HG02678 (cell line): ENCODE results near the gene TSPAN3.

Experiments used
- ATAC-seq: cut with Tn5 transposase; IDR thresholded peaks from one replicate; pipeline ENCODE4 v1.9.1; 2021; ENCODE audit warnings: mild to moderate bottlenecking, moderate library complexity; ENCODE audit not compliant: unreplicated experiment

TSPAN3 gene

DNA sequence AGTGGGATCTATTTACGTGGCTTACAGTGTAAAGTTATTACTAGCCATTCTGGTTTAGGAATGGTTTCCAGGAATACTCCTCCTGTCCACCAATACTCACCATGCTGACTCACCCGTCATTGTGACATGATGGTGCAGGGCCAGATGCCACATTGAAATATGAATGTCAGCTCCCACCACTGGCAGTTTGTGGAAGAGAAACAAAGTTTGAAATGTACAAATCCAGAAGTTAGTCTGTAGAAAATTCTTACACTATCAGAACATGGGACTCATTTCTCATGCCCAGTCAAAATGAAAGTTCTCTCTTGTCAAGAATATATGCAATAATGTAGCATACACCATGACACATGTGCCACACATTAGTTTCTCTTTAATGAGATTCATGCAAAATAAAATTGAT, 14.4 kb upstream of the TSPAN3 start:
- ATAC-seq: no peak

- no peak for ATAC-seq
Observed at GRCh38 chr15:77084436-77084835, 13.5 kb upstream of the TSPAN3 start.

- ATAC-seq: peak; percentile 88
Observed at GRCh38 chr15:77083381-77084160, 12.7 kb upstream of the TSPAN3 start.

GRCh38 chr15:77081971-77082370, 11.1 kb upstream of the TSPAN3 start:
- no peak for ATAC-seq

- no peak for ATAC-seq
Observed at GRCh38 chr15:77076323-77076915, 5.5 kb upstream of the TSPAN3 start.

- no peak for ATAC-seq
Observed at GRCh38 chr15:77075528-77075927, 4.6 kb upstream of the TSPAN3 start.

GRCh38 chr15:77074350-77074749, 3.4 kb upstream of the TSPAN3 start:
- no peak for ATAC-seq

DNA sequence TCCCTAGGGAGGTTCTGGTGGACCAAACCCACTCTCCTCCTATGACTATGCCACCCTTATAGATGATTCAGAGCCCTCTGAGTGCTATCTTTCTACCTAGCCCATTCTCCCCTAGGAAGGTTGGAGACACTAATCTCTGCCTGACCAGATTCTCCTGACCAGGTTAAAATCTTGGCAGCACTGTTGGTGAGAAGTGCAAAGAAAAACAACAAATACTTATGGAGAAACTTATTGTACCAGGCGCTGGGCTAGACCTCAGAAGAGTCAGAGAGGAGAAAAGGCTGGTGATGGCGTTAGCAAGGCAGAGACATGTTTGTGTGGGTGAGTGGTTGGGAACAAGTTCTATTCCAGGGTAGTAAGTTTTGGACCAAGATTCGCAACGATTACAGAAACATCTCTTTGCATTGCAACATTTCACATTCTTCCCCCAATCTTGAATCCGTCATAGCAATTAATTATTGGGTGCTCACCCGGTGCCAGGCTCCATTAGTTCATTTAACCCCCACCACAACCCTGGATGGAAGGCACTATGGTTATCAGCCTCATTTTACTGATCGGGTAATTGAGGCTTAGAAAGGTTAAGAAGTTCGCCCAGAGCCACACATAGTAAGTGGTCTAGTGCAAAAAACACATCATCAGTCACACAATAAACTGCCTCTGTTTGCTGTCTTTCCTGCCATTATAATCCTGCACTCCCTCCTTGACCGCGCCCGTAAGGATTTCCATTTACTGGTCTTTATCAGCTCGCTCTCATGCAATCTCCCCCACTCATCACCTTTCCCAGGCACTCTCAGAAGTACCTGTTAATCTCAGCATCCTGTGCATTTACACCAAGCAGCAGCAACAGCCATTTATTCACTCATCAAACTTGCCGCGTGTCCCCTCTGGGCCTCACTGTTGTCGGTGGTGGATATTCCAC, 655 bp upstream of the TSPAN3 start:
- ATAC-seq: no peak

- no peak for ATAC-seq
Observed at GRCh38 chr15:77070180-77070494, 772 bp downstream of the TSPAN3 start.

- no peak for ATAC-seq
Observed at GRCh38 chr15:77069521-77070121, 1.3 kb downstream of the TSPAN3 start.

DNA sequence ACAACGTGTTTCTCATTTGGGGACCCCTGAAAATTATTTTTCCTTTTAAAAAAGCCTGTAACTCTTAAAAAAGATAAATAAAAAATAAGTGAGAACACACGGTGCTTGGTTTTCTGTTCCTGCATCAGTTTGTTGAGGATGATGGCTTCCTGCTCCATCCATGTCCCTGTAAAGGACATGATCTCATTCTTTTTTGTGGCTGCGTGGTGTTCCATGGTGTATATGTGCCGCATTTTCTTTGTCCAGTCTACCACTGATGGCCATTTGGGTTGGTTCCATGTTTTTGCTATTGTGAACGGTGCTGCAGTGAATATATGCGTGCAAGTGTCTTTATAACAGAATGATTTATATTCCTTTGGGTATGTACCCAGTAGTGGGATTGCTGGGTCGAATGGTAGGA, 2.3 kb downstream of the TSPAN3 start:
- ATAC-seq: no peak

DNA sequence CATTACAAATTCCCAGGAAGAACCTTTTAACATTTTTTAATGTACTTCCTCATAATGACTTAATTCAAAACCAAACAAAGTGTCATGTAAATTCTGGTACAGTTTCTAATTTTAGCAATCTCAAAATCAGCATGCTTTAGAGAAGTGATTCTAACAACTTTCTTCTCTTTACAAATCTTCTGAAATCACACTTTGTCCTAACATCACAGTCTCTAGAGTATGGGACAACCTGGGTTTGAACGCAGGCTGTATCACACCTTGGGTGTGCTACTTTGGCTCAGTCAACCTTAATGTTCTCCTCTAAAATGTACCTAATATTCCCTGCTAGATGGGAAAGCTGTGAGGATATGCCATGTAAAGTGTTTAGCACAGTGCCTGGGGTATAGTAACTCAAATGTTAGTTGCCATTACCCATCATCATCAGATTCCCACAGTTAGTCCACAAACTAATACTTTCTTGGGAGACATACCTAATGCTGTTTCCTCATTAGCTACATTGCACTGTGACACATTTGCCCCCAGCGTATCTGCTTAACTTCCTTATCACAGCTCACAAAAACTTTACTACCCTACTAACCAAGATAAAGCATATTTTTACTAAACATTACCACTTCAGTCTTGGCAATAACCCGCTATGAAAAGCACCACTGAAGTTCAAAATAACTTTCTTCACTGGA, 3.1 kb downstream of the TSPAN3 start:
- no peak for ATAC-seq

DNA sequence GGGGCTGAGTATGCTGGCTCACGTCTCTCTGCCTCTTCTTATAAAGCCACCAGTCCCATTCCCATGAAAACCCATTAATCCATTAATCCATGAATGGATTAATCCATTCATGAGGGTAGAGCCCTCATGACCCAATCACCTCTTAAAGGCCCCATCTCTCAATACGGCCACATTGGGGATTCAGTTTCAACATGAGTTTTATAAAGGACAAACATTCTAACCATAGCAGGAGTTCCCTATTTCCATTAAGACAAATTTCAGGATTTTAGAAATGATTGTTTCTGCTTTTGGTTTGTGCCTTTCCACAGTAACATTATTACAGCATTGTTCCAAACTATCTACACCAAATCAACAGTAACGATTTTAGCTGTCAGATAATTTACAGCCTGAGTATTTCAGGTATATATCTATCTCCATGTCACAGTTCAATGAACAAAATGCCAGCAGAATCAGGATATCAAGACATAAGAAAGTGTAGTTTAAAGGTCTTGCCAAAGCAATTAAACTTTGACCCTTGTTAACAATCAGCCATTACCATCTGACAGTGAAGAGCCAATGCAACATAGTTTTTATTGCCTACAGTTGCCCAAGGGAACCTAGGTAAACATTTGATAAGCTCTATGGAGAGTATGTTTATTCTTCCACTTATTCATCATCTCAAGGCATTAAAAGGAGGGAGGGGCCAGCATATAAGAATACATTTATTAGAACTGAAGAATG, 3.8 kb downstream of the TSPAN3 start:
- ATAC-seq: no peak

- no peak for ATAC-seq
Observed at GRCh38 chr15:77064539-77065308, 6.2 kb downstream of the TSPAN3 start.

DNA sequence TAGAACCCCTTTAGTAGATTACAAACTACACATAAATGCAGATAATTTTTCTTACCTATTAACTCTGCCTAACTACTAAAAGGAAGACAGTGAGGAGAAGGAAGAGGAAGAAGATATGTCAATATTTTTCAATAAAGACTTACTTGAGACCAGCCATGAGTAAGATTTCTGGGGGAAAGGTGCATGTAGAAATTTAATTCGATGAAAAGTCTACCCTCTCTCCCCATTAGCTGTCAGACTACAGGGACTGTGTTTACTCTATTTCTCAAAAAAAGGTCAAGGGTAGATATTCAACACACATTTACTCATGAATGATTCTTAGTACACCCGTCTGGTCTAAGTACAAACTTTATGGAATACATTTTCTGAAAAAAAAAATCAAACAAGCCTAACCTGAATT, 6.8 kb downstream of the TSPAN3 start:
- no peak for ATAC-seq

- ATAC-seq: no peak
Observed at GRCh38 chr15:77063249-77063648, 7.7 kb downstream of the TSPAN3 start.

DNA sequence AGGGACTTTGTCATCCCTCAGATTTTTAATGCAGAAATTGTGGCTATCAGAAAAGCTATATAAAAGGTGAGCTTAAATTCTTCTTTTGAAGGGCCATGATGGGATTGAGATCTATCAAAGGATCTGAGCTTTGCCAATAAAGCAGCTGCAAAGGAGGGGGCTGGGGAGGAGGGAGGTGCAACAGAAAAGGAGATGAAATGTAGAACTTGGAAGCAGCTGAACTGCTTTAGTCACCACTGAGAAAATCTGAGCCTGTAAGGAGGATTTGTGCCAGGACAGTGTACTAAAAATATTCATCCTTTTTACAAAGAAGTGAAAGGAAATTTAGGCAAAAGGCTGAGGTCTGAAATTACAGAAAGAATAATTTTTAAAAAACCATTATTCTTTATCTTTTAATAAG, 10.4 kb downstream of the TSPAN3 start:
- no peak for ATAC-seq

DNA sequence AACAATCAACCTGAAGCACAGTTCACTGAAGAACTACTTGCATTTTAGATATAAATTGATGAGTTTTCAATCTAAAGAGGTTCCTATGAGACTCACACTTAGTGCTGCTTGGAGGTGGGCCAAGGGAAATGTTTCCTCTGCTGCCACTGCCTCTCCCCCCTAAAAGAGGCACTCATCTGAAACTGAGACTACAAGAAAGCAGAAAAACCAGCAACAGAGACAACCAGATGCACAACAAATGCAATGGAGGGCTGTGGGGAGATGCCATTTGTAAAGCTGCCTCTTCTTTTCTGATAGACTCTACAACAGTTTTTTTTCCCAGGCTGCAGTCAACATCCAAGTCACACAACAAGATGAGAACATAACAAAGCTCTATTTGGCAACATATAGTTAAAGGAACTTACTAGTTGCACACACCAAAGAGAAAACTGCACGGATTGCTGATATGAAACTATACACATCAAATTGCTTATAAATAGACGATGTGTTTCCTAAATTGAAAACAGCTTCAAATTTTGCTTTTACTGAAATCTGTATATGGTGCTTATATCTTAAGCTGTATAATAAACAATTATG, 11.0 kb downstream of the TSPAN3 start:
- ATAC-seq: peak; percentile 75

DNA sequence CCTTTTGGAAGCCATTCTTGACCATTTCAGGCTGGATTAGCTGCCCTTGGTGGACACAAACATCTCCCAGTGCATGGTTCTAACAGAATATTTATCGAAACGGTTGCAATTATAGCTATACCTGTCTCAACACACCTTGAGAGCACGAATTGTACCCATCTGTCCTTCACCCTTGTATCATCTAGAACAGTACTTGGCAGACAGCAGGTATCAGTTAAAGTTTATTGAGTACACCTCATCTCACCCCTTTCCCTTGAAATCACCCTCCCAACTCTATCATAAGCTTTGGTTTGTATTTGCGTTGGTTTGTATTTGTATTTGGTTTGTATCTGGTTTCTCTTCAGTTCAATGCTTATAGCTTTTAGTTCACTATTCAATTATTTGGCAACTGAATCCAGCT, 12.4 kb downstream of the TSPAN3 start:
- no peak for ATAC-seq
